Naive thymus-derived CD4-positive, alpha-beta T cell (primary cell): ENCODE results near the gene HP1BP3. TPM values are rescaled to one million over a fixed set of nuclear protein-coding genes. Genes with fewer than 3 reads are reported as not detected.

Experiments used
- ATAC-seq: fragments of 150-1000 bp; cut with Tn5 transposase; 2 replicates; pipeline ENCODE4 v1.10.0; 2021; ENCODE audit warnings: mild to moderate bottlenecking, moderate library complexity
- CTCF ChIA-PET: fragments of 350-600 bp; sonication (Branson Sonifier 250); formaldehyde crosslinking; loops from one replicate; lab custom pipeline; 2021; ENCODE audit warnings: antibody characterized with exemption; lab: Charles Lee
- POLR2A ChIA-PET: fragments of 350-600 bp; sonication (Branson Sonifier 250); formaldehyde crosslinking; loops from one replicate; lab custom pipeline; 2021; ENCODE audit warnings: antibody characterized with exemption, inconsistent platforms; lab: Charles Lee
- DNase-seq, 9 donors: peaks; one replicate each; pipeline versions ENCODE4 v3.0.0 to v3.0.0-alpha.2; 2020 to 2022; ENCODE audit warnings: mixed read lengths in 1 of 9
- H3K27ac ChIP-seq: one replicate; pipeline ENCODE4 v1.7.0; 2013; ENCODE audit warnings: mild to moderate bottlenecking, low read depth, low read length, moderate library complexity
- H3K27me3 ChIP-seq, 2 donors: one replicate each; pipeline ENCODE4 v1.7.0; 2013; ENCODE audit warnings: low read length in 2 of 2, mild to moderate bottlenecking in 2 of 2, moderate library complexity in 2 of 2; ENCODE audit not compliant: control insufficient read depth in 2 of 2, insufficient read depth in 2 of 2
- H3K36me3 ChIP-seq, 3 experiments: 1 replicate in 2 of 3; 2 replicates in 1 of 3; pipeline ENCODE4 v1.7.0; 2013; ENCODE audit warnings: low read length in 3 of 3, mild to moderate bottlenecking in 3 of 3, moderate library complexity in 1 of 3; ENCODE audit not compliant: insufficient read depth in 3 of 3, control insufficient read depth in 2 of 3
- H3K4me1 ChIP-seq, 2 donors: one replicate each; pipeline ENCODE4 v1.7.0; 2013; ENCODE audit warnings: low read length in 2 of 2, mild to moderate bottlenecking in 2 of 2, moderate library complexity in 1 of 2; ENCODE audit not compliant: control insufficient read depth in 2 of 2, insufficient read depth in 2 of 2
- H3K4me3 ChIP-seq: 2 replicates; pipeline ENCODE4 v1.7.0; 2013; ENCODE audit warnings: mild to moderate bottlenecking, low read length
- H3K9me3 ChIP-seq, 3 experiments: 1 replicate in 2 of 3; 2 replicates in 1 of 3; pipeline ENCODE4 v1.7.0; 2013; ENCODE audit warnings: low read length in 3 of 3; ENCODE audit not compliant: control insufficient read depth in 2 of 3
- H3K27ac Mint-ChIP-seq, 9 donors: one replicate each; pipeline ENCODE4 v1.8.0; 2020 to 2022; ENCODE audit warnings: mixed read lengths in 9 of 9, mild to moderate bottlenecking in 8 of 9, moderate library complexity in 5 of 9, inconsistent platforms in 2 of 9
- H3K27me3 Mint-ChIP-seq, 5 donors: one replicate each; pipeline ENCODE4 v1.8.0; 2021 to 2022; ENCODE audit warnings: mixed read lengths in 5 of 5, mild to moderate bottlenecking in 1 of 5
- H3K36me3 Mint-ChIP-seq, 5 donors: one replicate each; pipeline ENCODE4 v1.8.0; 2020 to 2022; ENCODE audit warnings: mixed read lengths in 5 of 5, mild to moderate bottlenecking in 3 of 5, inconsistent platforms in 1 of 5
- H3K4me1 Mint-ChIP-seq, 7 donors: one replicate each; pipeline ENCODE4 v1.8.0; 2020 to 2022; ENCODE audit warnings: mixed read lengths in 7 of 7, mild to moderate bottlenecking in 3 of 7, inconsistent platforms in 1 of 7
- H3K4me3 Mint-ChIP-seq, 10 donors: one replicate each; pipeline ENCODE4 v1.8.0; 2020 to 2022; ENCODE audit warnings: mild to moderate bottlenecking in 10 of 10, mixed read lengths in 10 of 10, moderate library complexity in 6 of 10, inconsistent platforms in 2 of 10
- H3K9me3 Mint-ChIP-seq, 11 donors: one replicate each; pipeline ENCODE4 v1.8.0; 2020 to 2022; ENCODE audit warnings: mixed read lengths in 11 of 11, mild to moderate bottlenecking in 4 of 11, inconsistent platforms in 1 of 11, moderate library complexity in 1 of 11
- intact Hi-C, 2 donors: fragments of 100-400 bp; cut with micrococcal nuclease; formaldehyde crosslinking; loops; one replicate each; pipeline ENCODE4 v1.15.1; 2023
- polyA plus RNA-seq, 2 donors: library from polyadenylated mRNA; unstranded; fragments of 300-500 nt; fragmentation: Illumina TruSeq; gene quantifications; one replicate each; pipeline ENCODE4 v1.2.3, GENCODE V29; 2021
- total RNA-seq, 6 experiments: library from RNA in 5 of 6; stranded (reverse) in 5 of 6; gene quantifications; 1 replicate in 5 of 6; 2 replicates in 1 of 6; pipeline ENCODE4 v1.2.3 and lab custom pipeline; 2021 to 2026

Gene HP1BP3
- total and polyA plus RNA-seq, 7 experiments from 2014 or later, result 234 to 417 (median 288) TPM

GRCh38 chr1:20699558-20699957 lies 87.5 kb downstream of the HP1BP3 start:
- Mint-ChIP-seq H3K27ac (no peak overlapping the region), H3K4me1 (peaks cover 3 to 8% (median 4%) of the 10 kb centered on the region in 7 donors), H3K36me3 (no peaks in the 10 kb centered on the region), H3K4me3 (peak overlapping the region in 1 of 10 donors; percentile 37), H3K27me3 (peaks cover 0 to 5% (median 0%) of the 10 kb centered on the region in 5 donors), H3K9me3 (no peaks in the 10 kb centered on the region)
- no peak overlapping the region for H3K4me3 ChIP-seq
- no peaks in the 10 kb centered on the region for H3K27me3 ChIP-seq
- ChIA-PET CTCF (interaction anchor here (0.5 to 5.4 kb wide), 4 partner anchors 66 to 521 kb away, joined by 3 to 64 read pairs (median 6); no protein-coding TSS in a partner anchor), POLR2A (no interaction called here)
- H3K9me3 ChIP-seq, result no peaks in the 10 kb centered on the region
- peaks cover 0 to 5% of the 10 kb centered on the region in 2 donors for H3K4me1 ChIP-seq
- no peaks in the 10 kb centered on the region for H3K36me3 ChIP-seq
- DNase-seq, result no peak
- H3K27ac ChIP-seq, result no peak overlapping the region
- ATAC-seq, result no peak
- intact Hi-C loops, result no loop called here

- peak overlapping the region in 2 of 10 donors; percentile 48 to 58 for H3K4me3 Mint-ChIP-seq
- intact Hi-C loops, result no loop called here
- POLR2A ChIA-PET, result interaction anchor here (0.7 kb wide), 1 partner anchor 894 kb away, joined by 3 read pairs; no protein-coding TSS in a partner anchor
- ATAC-seq (no peak), DNase-seq (no peak)
- peaks cover 3 to 8% (median 4%) of the 10 kb centered on the region in 7 donors for H3K4me1 Mint-ChIP-seq
- no peaks in the 10 kb centered on the region for H3K9me3 Mint-ChIP-seq
- H3K36me3 Mint-ChIP-seq, result no peaks in the 10 kb centered on the region
- no peak overlapping the region for H3K4me3 ChIP-seq
- H3K27me3 ChIP-seq, result no peaks in the 10 kb centered on the region
- no peak overlapping the region for H3K27ac ChIP-seq
- H3K27ac Mint-ChIP-seq, result no peak overlapping the region
- peaks cover 0 to 5% of the 10 kb centered on the region in 2 donors for H3K4me1 ChIP-seq
- H3K27me3 Mint-ChIP-seq, result peaks cover 0 to 5% (median 0%) of the 10 kb centered on the region in 5 donors
- CTCF ChIA-PET, result interaction anchor here (0.7 to 5.4 kb wide), 2 partner anchors 82 to 498 kb away, joined by 3 to 64 read pairs; no protein-coding TSS in a partner anchor
- no peaks in the 10 kb centered on the region for H3K36me3 ChIP-seq
- no peaks in the 10 kb centered on the region for H3K9me3 ChIP-seq
Observed at GRCh38 chr1:20698195-20698910, 88.8 kb downstream of the HP1BP3 start.

DNA sequence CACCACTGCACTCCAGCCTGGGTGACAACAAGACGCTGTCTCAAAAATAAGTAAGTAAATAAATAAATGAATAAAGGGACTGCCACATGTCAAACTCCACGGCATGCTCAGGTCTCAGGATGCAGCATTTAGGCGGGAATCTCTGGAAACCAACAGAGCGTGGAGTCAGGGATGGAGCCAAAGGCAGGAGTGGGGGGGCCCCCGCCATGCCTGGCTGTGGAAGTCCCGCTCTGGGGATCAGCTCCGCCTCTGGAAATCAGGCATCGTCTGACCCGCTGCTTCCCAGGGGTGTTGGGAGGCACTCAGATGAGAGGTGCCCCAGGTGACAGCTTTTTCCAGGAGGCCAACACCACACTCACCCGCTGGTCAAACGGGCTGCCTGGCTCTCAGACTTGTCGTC lies 89.5 kb downstream of the HP1BP3 start:
- POLR2A ChIA-PET, result interaction anchor here (1.1 kb wide), 1 partner anchor 498 kb away, joined by 3 read pairs; no protein-coding TSS in a partner anchor
- Histone ChIP-seq H3K27me3 (no peaks in the 10 kb centered on the region), H3K4me3 (no peak overlapping the region), H3K27ac (no peak overlapping the region), H3K4me1 (peaks cover 0 to 5% of the 10 kb centered on the region in 2 donors), H3K9me3 (no peaks in the 10 kb centered on the region), H3K36me3 (no peaks in the 10 kb centered on the region)
- Mint-ChIP-seq H3K36me3 (no peaks in the 10 kb centered on the region), H3K4me3 (peak overlapping the region in 1 of 10 donors; percentile 86), H3K9me3 (no peaks in the 10 kb centered on the region), H3K27me3 (peaks cover 0 to 7% (median 0%) of the 10 kb centered on the region in 5 donors), H3K27ac (no peak overlapping the region), H3K4me1 (peaks cover 3 to 8% (median 4%) of the 10 kb centered on the region in 7 donors)
- DNase-seq (no peak), ATAC-seq (no peak)
- intact Hi-C loops, result no loop called here
- CTCF ChIA-PET, result interaction anchor here (0.7 to 5.4 kb wide), 5 partner anchors 11 to 789 kb away, joined by 3 to 64 read pairs (median 3); partner anchors contain the start of gene DDOST

DNA sequence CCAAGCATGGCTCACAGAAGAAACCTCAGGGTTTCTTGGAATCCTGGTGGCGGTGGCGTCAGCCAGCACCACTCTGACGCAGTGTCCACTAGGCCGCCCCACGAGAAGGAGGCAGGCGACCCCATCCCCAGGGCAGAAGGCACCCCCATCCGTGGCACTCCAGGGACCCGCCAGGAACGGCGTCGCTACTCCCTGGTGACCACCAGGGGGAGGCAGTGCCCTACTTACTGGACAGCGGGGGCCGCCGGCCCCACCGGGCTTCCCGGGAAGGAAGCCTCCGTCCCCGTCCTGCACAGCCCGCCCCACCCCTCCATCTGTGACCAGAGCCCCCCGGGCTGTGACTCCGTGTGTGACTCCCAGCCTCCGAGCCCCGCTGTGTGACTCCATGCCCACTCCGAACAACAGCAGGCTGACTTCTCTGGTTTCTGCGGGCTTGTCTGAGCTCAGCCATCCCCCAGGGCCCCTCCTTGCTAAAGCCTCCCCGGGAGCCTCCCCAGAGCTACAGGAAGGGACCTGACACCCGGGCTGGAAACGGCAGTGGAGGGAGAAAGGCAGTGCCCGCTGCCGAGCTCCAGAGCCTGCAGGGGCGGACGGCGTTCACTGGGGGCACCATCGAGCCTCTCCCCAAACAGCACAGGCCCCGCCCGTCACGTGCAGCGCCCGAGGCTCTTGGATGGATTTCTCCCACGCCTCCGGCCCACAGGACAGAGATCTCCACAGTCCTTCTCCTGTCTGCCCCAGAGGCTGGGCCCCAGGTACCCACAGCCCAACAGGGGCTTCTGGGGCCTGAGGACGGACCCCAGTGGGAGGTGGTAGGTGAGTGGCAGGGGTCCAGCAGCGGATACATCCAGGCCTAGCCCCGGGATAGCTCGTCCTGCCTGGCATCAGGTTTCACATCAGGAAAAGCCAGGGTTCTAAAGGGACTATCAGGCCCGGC lies 90.4 kb downstream of the HP1BP3 start:
- Histone ChIP-seq H3K9me3 (no peaks in the 10 kb centered on the region), H3K4me1 (peaks cover 0 to 5% of the 10 kb centered on the region in 2 donors), H3K27ac (peak overlapping the region; percentile 40), H3K36me3 (no peaks in the 10 kb centered on the region), H3K27me3 (no peaks in the 10 kb centered on the region), H3K4me3 (peak overlapping the region; percentile 89)
- intact Hi-C loops, result loop anchor here (1.0 kb wide), 3 partner anchors 37 to 499 kb away; partner anchors contain the start of gene PINK1 (in 1 of the 2)
- DNase-seq, result peak; percentile 38 to 73 (median 65)
- peak overlapping the region in 4 of 9 donors; percentile 38 to 77 (median 70) for H3K27ac Mint-ChIP-seq
- no peaks in the 10 kb centered on the region for H3K9me3 Mint-ChIP-seq
- POLR2A ChIA-PET, result interaction anchor here (0.6 to 1.1 kb wide), 2 partner anchors 498 to 499 kb away, joined by 3 to 5 read pairs; no protein-coding TSS in a partner anchor
- peak; percentile 96 for ATAC-seq
- peaks cover 3 to 8% (median 4%) of the 10 kb centered on the region in 7 donors for H3K4me1 Mint-ChIP-seq
- peaks cover 0 to 7% (median 0%) of the 10 kb centered on the region in 5 donors for H3K27me3 Mint-ChIP-seq
- H3K4me3 Mint-ChIP-seq, result peak overlapping the region; percentile 81 to 91 (median 89)
- no peaks in the 10 kb centered on the region for H3K36me3 Mint-ChIP-seq
- CTCF ChIA-PET, result interaction anchor here (0.6 to 5.4 kb wide), 14 partner anchors 10 to 790 kb away, joined by 3 to 64 read pairs (median 4); partner anchors contain the start of gene DDOST

- intact Hi-C loops, result no loop called here
- no peaks in the 10 kb centered on the region for H3K27me3 ChIP-seq
- no peak overlapping the region for H3K4me3 ChIP-seq
Observed at GRCh38 chr1:20695515-20695914, 91.6 kb downstream of the HP1BP3 start.

DNA sequence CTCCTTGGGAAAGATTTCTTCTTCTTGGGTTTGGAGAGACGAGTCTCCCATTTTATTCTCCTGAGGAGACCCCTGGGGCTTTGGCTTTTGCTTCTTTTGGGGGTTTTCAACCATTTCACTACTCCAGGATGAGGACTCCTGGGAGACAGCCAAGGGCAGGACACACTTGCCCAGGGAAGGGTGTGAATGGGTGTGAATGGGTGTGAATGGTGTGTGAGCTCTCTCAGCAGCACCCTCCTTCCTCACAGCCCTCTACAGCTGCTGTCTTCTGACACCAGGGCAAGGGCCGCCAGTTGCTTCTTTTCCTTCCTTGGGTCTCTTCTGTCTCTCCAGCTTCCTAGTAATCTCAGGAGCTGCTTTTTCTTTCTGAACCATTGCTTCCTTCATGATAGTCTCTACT lies 93.5 kb downstream of the HP1BP3 start:
- H3K36me3 Mint-ChIP-seq, result no peaks in the 10 kb centered on the region
- Histone ChIP-seq H3K36me3 (no peaks in the 10 kb centered on the region), H3K27ac (no peak overlapping the region), H3K4me3 (no peak overlapping the region), H3K27me3 (no peaks in the 10 kb centered on the region), H3K9me3 (no peaks in the 10 kb centered on the region), H3K4me1 (peaks cover 0 to 5% of the 10 kb centered on the region in 2 donors)
- peaks cover 3 to 8% (median 4%) of the 10 kb centered on the region in 7 donors for H3K4me1 Mint-ChIP-seq
- no peak for DNase-seq
- ChIA-PET CTCF (interaction anchor here (0.6 to 1.4 kb wide), 2 partner anchors 502 to 1657 kb away, joined by 3 to 10 read pairs; no protein-coding TSS in a partner anchor), POLR2A (interaction anchor here (0.8 kb wide), 1 partner anchor 58 kb away, joined by 3 read pairs; no protein-coding TSS in a partner anchor)
- no peak overlapping the region for H3K27ac Mint-ChIP-seq
- H3K9me3 Mint-ChIP-seq, result no peaks in the 10 kb centered on the region
- peaks cover 0 to 6% (median 0%) of the 10 kb centered on the region in 5 donors for H3K27me3 Mint-ChIP-seq
- H3K4me3 Mint-ChIP-seq, result no peak overlapping the region
- intact Hi-C loops, result no loop called here
- no peak for ATAC-seq

More at GRCh38 chr1:20695515-20695914, 91.6 kb downstream of the HP1BP3 start:
- DNase-seq (no peak), ATAC-seq (no peak)
- no peaks in the 10 kb centered on the region for H3K9me3 Mint-ChIP-seq
- peaks cover 0 to 7% (median 0%) of the 10 kb centered on the region in 5 donors for H3K27me3 Mint-ChIP-seq
- peak overlapping the region in 7 of 10 donors; percentile 54 to 90 (median 88) for H3K4me3 Mint-ChIP-seq
- no peak overlapping the region for H3K27ac Mint-ChIP-seq
- Histone ChIP-seq H3K27ac (no peak overlapping the region), H3K36me3 (no peaks in the 10 kb centered on the region), H3K4me1 (peaks cover 0 to 5% of the 10 kb centered on the region in 2 donors), H3K9me3 (no peaks in the 10 kb centered on the region)
- H3K36me3 Mint-ChIP-seq, result no peaks in the 10 kb centered on the region
- peaks cover 3 to 8% (median 4%) of the 10 kb centered on the region in 7 donors for H3K4me1 Mint-ChIP-seq
- CTCF ChIA-PET, result interaction anchor here (0.5 to 5.4 kb wide), 2 partner anchors 55 to 500 kb away, joined by 5 to 64 read pairs; no protein-coding TSS in a partner anchor
- POLR2A ChIA-PET, result no interaction called here
